GM21360 (cell line): Measurements from ENCODE around the gene FBXO31.
"Not testable (repeated sequence)": the region's sequence is repeated elsewhere in the genome, so short reads cannot be mapped to it uniquely, and the experiment has no call there.

Source experiments
- ATAC-seq: cut with Tn5 transposase; IDR thresholded peaks from one replicate; pipeline ENCODE4 v1.9.1; 2021; ENCODE audit warnings: mild to moderate bottlenecking, moderate library complexity; ENCODE audit not compliant: unreplicated experiment

The FBXO31 gene

DNA sequence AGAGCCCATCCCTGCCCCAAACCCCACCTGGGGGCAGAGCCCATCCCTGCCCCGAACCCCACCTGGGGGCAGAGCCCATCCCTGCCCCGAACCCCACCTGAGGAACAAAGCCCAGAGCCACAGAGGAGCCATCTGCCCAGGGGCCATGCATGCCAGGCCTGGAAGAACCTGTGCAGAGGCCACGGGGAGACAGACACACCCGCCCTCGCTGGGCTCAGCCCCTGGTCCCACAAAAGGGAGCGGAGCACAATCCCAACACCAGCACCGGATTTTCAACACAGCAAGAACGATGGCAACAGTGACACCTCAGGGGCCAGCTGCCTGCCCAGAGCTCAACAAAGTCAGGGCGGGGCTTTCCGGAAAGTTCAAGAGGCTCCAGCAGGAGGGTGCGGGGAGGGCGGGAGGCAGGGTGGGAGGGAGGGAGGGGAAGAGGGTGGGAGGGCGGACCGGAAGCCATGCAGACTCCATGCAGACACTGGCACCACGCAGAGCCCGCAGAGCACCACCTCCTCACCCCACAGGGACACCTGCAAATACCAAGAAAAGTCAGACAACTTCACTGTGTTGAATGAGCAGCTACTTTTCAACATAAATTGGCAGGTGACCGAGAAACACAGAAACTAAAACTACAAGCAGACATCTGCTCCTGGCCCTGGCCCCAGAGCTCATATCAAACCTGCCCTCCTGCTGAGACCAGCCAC, 38.5 kb downstream of the FBXO31 start:
- ATAC-seq, result no peak

DNA sequence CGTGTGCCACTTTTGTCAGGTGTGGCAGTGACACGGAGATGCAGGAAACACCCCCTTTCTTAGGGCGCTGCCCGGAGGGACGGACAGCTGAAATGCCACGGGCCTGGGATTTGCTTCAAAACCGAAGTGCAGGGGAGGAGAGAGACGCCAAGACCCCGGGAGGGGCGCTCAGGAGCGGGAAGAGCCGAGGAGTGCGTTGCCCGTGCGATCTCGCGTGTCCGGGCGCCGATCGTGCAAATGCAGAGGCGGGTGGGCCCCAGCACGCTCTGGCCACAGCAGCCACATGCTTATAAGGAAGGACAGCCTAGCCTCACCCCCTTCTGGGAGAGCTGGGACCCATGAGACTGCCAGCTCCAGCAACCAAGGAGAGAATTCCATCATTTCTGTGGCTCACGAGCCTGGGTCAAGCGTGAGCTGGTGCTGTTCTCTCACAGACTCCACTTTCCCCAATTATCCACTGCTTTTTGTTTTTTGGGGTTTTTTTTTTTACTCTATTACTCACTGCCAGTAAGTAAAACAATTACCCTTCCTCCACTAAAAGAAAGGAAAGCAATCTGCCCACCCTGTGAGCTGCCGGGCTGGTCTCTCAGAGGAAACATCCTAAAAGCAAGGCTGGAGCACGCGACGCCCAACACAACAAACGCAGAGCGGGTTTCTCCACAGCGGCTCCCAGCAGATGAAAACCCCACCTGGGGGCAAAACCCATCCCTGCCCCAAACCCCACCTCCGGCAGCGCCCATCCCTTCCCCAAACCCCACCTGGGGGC, 39.2 kb downstream of the FBXO31 start:
- no peak for ATAC-seq

DNA sequence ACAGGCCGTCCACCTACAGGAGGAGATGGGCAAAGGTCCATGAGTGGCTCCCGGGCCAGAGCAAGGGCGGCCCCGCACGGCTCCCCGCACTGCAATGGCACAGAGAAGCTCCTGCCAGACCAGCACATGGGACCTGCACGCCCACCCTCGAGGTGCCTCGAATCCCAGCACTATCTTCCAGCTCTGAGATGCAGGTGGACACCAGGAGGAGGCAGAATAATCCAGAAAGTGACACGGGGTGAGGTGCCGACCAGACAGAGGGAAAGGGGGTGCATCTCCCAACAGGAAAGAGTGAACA, 39.9 kb downstream of the FBXO31 start:
- ATAC-seq, result no peak

GRCh38 chr16:87342978-87343752, 40.4 kb downstream of the FBXO31 start:
- ATAC-seq, result no peak

DNA sequence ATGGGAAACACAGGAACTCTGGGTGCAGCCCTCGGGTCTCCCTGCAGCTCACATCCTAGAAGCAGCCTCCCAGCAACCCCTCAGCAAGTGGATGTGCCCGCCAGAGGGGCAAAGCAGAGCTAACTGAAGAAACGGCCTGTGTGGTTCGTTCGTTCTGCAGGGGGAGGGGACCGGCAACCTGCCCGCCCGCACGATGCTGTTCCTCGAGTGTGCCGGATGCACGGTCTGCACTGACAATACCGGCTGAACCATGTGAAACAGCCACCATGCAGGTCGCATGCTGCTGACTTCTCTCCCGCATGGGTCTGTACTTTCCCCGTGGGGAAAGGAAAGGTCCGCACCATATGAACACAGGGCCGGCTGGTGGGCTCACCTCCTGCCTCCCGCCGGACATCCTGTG, 41.1 kb downstream of the FBXO31 start:
- no peak for ATAC-seq

DNA sequence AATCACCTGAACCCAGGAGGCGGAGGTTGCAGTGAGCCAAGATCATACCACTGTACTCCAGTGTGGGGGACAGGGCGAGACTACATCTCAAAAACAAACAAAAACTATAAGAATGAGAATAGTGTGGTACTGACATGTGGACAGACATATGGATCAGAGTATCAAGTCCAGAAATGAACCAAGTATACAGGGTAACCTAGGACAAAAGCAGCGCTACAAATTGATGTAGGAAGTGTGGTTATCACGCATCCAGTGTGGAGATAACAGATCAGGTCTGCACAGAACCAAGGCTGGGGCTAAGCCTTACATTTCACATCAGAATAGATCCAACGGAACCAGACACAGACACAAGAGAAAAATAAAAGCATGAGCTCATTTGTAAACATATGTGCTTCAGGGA, 43.4 kb downstream of the FBXO31 start:
- no peak for ATAC-seq

DNA sequence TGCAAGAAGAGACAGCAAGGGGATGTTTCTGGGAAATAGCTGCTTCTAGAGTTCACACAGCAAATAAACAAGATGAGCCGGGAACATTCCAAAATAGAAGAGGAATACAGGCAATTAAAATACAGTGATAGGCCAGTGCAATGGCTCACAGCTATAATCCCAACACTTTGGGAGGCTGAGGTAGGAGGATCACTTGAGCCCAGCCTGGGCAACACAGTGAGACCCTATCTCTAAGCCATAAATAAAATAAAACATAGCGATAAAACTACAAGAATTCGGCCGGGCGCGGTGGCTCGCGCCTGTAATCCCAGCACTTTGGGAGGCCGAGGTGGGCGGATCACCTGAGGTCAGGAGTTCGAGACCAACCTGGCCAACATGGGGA, 43.9 kb downstream of the FBXO31 start:
- ATAC-seq, result not testable (repeated sequence)

- ATAC-seq, result no peak
Measured at GRCh38 chr16:87339086-87339723, 44.4 kb downstream of the FBXO31 start.

GRCh38 chr16:87338155-87338765, 45.3 kb downstream of the FBXO31 start:
- no peak for ATAC-seq

DNA sequence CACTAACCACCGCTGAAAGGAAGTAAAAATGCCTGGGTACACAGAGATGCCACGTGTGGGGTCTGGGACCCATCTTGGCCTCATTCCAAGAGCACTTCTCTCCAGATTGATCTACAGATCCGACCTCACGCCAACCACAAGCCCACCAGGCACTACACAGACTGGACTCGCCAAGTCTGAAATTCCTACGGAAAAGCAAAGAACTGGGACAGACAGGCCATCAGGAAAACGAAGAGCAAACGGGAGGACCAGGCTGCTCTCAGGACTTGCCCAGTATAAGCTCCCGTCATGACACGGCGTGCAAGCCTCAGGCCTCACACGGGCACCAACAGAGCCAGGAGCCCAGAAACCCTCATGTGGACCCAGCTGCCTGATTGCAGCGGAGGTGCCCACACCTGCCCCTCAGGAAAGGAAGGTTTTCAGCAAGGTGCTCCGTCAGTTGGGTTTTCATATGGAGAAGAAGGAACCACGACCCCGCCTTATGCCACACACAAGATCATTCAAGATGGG, 46.3 kb downstream of the FBXO31 start:
- no peak for ATAC-seq

DNA sequence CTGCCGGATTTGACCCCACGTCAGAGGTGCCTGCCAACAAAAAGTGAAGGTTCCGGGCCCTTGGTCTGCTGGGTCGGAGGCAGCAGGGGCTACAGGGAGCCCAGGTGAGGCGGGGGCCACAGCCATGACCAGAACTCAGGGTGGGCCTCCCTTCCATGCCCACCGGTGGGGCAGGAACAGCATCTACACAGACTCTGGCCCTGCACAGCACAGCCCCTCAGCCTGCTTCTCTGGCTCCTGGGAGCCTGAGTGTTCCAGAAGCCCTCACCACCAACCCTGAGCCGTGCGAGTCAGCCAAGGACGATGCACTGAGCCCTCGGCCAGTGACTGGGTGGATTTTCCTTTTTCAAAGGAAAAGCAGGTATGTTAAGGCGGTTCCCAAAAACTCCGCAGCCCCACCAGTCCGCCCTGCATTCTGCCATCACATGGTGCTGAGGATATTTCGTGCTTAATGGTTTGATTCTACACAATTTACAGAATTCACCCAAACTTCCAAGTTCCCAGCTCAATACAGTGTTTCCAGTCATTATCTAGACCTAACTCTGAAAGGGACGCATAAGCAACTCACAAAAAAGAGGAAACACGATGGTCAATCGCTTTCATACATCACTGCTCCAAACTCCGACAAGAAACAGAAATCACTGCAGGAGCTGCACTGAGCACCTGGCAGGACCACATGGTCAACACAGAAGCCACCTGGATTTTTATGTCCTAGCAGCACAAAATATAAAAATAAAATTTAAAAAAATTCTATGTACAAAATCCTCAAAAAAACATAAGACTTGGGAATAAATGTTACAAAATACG, 46.9 kb downstream of the FBXO31 start:
- ATAC-seq, result no peak

- no peak for ATAC-seq
Measured at GRCh38 chr16:87335625-87336433, 47.7 kb downstream of the FBXO31 start.

- no peak for ATAC-seq
Measured at GRCh38 chr16:87334651-87335624, 48.6 kb downstream of the FBXO31 start.

DNA sequence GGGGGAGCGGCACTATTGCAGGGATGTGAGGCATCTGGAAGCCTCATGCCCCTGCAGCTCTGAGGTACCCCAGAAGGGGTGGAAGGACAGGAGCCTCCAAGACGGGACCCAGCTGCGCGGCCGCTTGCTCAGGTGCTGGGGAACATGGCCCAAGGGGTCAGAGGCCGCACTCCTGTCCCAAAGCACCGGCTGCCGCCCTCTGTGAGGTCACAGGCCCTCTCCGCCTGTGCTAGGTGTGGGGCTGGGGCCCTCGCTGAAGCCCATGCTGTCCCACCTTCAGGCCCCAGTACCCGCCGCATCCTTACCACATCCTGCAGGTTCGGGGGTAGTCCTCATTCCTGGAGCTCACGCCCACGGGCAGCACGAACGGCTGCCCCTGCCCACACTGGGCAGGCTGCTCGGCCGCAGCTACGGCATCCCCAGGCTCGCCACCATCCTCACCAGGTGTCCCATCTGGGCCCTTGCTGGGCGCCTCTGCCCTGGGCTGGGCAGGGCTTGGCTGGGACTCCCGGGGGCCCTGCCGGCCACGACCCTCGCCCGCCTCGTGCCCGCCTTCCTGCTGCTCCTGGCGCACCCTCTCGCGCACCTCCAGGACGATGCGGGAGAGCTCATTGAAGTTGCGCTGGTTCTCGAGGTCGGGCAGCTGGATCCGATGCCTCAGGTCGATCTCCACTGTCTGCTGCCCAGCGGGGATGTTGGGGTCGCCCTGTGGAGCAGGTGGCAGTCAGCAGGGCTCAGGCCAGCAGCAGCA, 49.8 kb downstream of the FBXO31 start:
- ATAC-seq, result no peak

DNA sequence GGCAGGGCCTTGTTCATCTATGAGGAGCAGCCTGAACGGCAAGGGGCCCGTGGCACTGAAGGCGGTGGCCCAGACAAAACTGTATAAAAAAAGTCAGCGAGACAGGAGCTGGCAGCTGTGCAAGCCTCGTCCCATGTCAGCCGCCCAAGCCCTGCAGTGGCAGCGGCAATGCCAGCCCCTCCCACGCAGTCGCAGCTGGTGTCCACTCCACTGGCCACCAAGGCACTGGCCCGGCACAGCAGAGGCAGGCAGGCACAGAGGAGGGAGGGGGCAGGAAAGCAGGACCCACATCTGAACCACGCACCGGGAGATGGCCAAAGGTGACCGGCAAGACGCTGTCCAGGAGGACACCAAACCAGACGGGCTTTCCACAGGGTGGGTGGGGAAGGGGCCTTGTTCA, 50.5 kb downstream of the FBXO31 start:
- no peak for ATAC-seq

GRCh38 chr16:87332150-87332549, 51.4 kb downstream of the FBXO31 start:
- ATAC-seq, result no peak

- ATAC-seq, result no peak
Measured at GRCh38 chr16:87331241-87331801, 52.3 kb downstream of the FBXO31 start.
